ENCODE measurements around the gene NPR2. TPM values are rescaled to one million over a fixed set of nuclear protein-coding genes. Genes with fewer than 3 reads are reported as not detected.
A peak's percentile ranks its signal among the peaks of the same experiment; 100 is the strongest.

NPR2 gene
- total RNA-seq, 1 experiment from 2014 or later = 12.5 TPM

DNA sequence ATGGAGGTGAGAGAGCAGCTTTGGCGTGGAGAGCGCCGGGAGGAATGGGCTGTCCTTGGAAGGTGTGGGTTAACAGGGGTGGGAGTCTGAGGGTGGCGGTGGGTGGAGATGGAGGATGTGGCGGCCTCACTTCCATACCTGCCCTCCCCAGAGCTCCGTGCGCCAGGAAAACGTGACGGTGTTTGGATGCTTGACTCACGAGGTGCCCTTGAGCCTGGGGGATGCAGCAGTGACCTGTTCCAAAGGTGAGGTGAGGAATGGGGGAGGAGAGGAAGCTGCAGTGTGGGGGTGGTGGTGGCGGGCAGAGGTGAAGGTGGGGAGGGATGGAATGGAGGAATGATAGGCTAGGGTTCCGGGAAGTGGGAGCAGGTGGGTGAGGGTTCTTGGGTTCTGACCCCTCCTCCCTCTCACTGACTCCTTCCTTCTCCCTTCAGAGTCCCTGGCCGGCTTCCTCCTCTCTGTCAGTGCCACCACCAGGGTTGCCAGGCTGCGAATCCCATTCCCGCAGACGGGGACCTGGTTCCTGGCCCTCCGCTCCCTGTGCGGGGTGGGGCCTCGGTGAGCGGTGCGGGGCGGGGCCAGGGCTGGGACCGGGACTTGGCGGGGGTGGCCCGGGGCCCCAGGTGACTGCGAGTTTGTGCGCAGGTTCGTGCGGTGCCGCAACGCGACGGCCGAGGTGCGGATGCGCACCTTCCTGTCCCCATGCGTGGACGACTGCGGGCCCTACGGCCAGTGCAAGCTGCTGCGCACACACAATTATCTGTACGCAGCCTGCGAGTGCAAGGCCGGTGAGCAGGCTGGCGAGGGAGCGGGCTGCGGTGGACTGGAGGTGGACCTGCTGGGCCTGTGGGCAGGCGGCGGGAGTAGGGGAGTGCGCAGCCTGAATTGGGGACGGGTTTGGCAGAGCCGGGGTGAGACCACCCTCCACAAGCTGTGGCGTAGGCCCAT, 54.7 kb downstream of the NPR2 start:
- peak overlapping the region; percentile 64 to 92 (median 81); a peak in 6 of 7 replicates for H3K27ac Mint-ChIP-seq
- H2AK5ac ChIP-seq (ENCODE audit: insufficient read length, low read length) = no peak overlapping the region

More for the DNA sequence above, 54.7 kb downstream of the NPR2 start:
- Histone ChIP-seq H3K23me2 (ENCODE audit: insufficient read length, low read depth, low read length, poor library complexity, severe bottlenecking) (peaks cover 7% of the 10 kb centered on the region), H3K4me1 (ENCODE audit: insufficient read depth, low read length) (peaks cover 14% of the 10 kb centered on the region; the same call in 1 of the 2 replicates), H3K79me2 (ENCODE audit: insufficient read depth, low read length) (no peaks in the 10 kb centered on the region), H3K56ac (ENCODE audit: insufficient read length, low read depth, low read length) (no peak overlapping the region), H4K91ac (ENCODE audit: insufficient read length, low read depth, low read length) (no peak overlapping the region), H3K4ac (ENCODE audit: low read depth, low read length) (no peak overlapping the region), H4K5ac (ENCODE audit: insufficient read length, low read depth, low read length) (no peak overlapping the region), H2BK120ac (ENCODE audit: low read depth, low read length, poor library complexity, severe bottlenecking) (no peak overlapping the region), H3K18ac (ENCODE audit: insufficient read length, low read depth, low read length) (peak overlapping the region; percentile 52), H3K27me3 (ENCODE audit: insufficient read depth, low read length) (no peaks in the 10 kb centered on the region; the same call in 1 of the 2 replicates), H4K8ac (replicated peaks; ENCODE audit: insufficient read length, low read depth, low read length) (no peak overlapping the region), H3K9me3 (ENCODE audit: control insufficient read depth, low read depth, low read length) (no peaks in the 10 kb centered on the region), H3K27ac (ENCODE audit: insufficient read length, low read depth, low read length) (no peak overlapping the region), H3K4me2 (ENCODE audit: insufficient read depth, insufficient read length, low read length) (peak overlapping the region; percentile 79), H3K9ac (ENCODE audit: extremely low read depth, insufficient read length, low read length) (peak overlapping the region; percentile 14), H3T11ph (ENCODE audit: low read length) (no peak overlapping the region), H3K14ac (ENCODE audit: insufficient read depth, low read length) (peak overlapping the region; percentile 27; the same call in 1 of the 2 replicates), H2BK15ac (ENCODE audit: low read depth, low read length) (no peak overlapping the region), H4K20me1 (ENCODE audit: control insufficient read depth, insufficient read depth, insufficient read length) (no peaks in the 10 kb centered on the region), H2BK20ac (ENCODE audit: low read depth, low read length, poor library complexity, severe bottlenecking) (no peak overlapping the region), H2AFZ (ENCODE audit: low read length) (no peak overlapping the region), H2BK12ac (ENCODE audit: insufficient read length, low read depth, low read length) (no peak overlapping the region), H3K23ac (ENCODE audit: insufficient read length, low read depth, low read length) (no peak overlapping the region), H2BK5ac (ENCODE audit: insufficient read length, low read length) (no peak overlapping the region), H3K79me1 (ENCODE audit: insufficient read depth, low read depth, low read length, poor library complexity, severe bottlenecking) (no peaks in the 10 kb centered on the region)
- WGBS (ENCODE audit: extremely low coverage, insufficient read length, low lambda C conversion rate) = no CpG with 5 or more reads among the region's 53 CpGs
- Mint-ChIP-seq H3K27me3 (ENCODE audit: low read depth) (peaks cover 17% of the 10 kb centered on the region), H3K4me1 (peaks cover 26 to 28% of the 10 kb centered on the region in 2 experiments), H3K4me3 (peak overlapping the region; percentile 77 to 86), H3K36me3 (ENCODE audit: insufficient read depth in 1 of 3, low read depth in 3 of 3) (peaks cover 1 to 17% (median 8%) of the 10 kb centered on the region in 3 experiments; a peak in 5 of 7 replicates), H3K9me3 (no peaks in the 10 kb centered on the region)
- DNase-seq = peak; percentile 74
- TF ChIP-seq, protein P1, sequence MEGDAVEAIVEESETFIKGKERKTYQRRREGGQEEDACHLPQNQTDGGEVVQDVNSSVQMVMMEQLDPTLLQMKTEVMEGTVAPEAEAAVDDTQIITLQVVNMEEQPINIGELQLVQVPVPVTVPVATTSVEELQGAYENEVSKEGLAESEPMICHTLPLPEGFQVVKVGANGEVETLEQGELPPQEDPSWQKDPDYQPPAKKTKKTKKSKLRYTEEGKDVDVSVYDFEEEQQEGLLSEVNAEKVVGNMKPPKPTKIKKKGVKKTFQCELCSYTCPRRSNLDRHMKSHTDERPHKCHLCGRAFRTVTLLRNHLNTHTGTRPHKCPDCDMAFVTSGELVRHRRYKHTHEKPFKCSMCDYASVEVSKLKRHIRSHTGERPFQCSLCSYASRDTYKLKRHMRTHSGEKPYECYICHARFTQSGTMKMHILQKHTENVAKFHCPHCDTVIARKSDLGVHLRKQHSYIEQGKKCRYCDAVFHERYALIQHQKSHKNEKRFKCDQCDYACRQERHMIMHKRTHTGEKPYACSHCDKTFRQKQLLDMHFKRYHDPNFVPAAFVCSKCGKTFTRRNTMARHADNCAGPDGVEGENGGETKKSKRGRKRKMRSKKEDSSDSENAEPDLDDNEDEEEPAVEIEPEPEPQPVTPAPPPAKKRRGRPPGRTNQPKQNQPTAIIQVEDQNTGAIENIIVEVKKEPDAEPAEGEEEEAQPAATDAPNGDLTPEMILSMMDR (conservative IDR thresholded peaks at IDR 0.05) = no peak; the same call in 2 of the 3 replicates
